ENCODE measurements around the gene NDUFV1.
"Not testable (repeated sequence)": the region's sequence is repeated elsewhere in the genome, so short reads cannot be mapped to it uniquely, and the experiment has no call there.

NDUFV1 gene

DNA sequence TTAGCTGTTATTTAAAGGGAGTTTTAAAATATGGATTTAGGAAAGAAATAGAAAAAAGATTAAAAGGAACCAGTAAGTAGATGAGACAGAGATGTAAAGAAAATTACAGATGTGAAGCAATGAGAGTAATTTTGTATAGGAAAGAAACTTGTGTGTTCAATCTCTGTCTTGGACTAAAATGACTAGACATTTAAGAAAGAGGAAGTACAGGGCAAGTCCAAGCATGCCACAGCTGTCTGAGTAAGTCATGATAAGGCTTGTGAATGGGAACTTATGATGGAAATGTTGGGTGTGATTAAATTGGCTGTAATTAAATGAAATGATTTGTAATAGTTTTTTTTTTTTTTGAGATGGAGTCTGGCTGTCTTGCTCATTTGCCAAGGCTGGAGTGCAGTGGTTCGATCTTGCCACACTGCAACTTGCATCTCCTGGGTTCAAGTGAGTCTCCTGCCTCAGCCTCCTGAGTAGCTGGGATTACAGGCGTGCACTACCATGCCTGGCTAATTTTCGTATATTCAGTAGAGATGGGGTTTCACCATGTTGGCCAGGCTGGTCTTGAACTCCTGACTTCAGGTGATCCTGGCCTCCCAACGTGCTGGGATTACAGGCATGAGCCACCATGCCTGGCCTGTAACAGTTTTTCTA, 49.7 kb downstream of the NDUFV1 start:
- Histone ChIP-seq H3K27me3 (replicated peaks; ENCODE audit: control insufficient read depth, insufficient read depth, low read length) (no peaks in the 10 kb centered on the region), H3K4me3 (replicated peaks; ENCODE audit: low read depth, low read length) (no peak overlapping the region), H3K36me3 (ENCODE audit: control insufficient read depth, insufficient read depth, low read length) (no peaks in the 10 kb centered on the region)
- TF ChIP-seq, protein P1, sequence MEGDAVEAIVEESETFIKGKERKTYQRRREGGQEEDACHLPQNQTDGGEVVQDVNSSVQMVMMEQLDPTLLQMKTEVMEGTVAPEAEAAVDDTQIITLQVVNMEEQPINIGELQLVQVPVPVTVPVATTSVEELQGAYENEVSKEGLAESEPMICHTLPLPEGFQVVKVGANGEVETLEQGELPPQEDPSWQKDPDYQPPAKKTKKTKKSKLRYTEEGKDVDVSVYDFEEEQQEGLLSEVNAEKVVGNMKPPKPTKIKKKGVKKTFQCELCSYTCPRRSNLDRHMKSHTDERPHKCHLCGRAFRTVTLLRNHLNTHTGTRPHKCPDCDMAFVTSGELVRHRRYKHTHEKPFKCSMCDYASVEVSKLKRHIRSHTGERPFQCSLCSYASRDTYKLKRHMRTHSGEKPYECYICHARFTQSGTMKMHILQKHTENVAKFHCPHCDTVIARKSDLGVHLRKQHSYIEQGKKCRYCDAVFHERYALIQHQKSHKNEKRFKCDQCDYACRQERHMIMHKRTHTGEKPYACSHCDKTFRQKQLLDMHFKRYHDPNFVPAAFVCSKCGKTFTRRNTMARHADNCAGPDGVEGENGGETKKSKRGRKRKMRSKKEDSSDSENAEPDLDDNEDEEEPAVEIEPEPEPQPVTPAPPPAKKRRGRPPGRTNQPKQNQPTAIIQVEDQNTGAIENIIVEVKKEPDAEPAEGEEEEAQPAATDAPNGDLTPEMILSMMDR (IDR thresholded peaks at IDR 0.05; ENCODE audit: insufficient read depth, low read length, poor library complexity, severe bottlenecking): no peak
- DNase-seq (ENCODE audit: extremely low read depth, insufficient read length): peak; percentile 68

DNA sequence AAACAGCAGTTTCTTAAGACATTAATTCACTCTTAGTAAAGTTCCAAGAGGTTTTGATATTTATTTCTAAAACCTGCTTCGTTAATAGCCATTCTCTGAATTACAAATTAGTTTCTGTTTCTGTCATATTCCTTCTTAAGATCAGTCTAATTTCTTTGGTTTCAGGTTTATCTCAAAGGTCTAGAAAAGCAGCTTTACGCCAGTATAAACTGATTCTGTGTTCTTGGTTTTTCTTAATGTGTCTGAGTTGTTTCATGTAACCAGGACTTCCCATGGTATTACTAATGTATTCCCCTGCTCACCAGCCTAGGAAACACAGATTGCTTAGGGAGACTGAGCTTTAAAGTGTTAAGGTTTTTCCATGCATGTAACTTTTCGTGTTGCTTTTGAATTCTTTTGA, 50.6 kb downstream of the NDUFV1 start:
- TF ChIP-seq, protein P1 (IDR thresholded peaks at IDR 0.05; ENCODE audit: insufficient read depth, low read length, poor library complexity, severe bottlenecking): no peak
- no peaks in the 10 kb centered on the region for H3K36me3 ChIP-seq (ENCODE audit: control insufficient read depth, insufficient read depth, low read length)
- no peaks in the 10 kb centered on the region for H3K27me3 ChIP-seq (replicated peaks; ENCODE audit: control insufficient read depth, insufficient read depth, low read length)
- H3K4me3 ChIP-seq (replicated peaks; ENCODE audit: low read depth, low read length): no peak overlapping the region; the same call in 1 of the 2 replicates
- peak; percentile 55 for DNase-seq (ENCODE audit: extremely low read depth, insufficient read length)

DNA sequence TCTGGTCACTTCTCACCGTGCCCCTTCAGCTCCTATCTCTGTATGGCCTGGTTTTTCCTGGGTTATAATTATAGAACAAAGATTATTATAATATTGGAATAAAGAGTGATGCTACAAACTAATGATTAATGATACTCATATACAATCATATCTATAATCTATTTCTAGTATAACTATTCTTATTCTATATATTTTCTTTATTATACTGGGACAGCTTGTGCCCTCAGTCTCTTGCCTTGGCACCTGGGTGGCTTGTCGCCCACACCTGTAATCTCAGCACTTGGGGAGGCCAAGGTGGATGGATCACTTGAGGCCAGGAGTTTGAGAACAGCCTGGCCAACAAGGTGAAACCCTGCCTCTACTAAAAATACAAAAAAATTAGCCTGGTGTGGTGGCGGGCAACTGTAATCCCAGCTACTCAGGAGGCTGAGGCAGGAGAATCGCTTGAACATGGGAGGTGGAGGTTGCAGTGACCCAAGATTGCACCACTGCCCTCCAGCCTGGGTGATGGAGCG, 53.0 kb downstream of the NDUFV1 start:
- DNase-seq (ENCODE audit: extremely low read depth, insufficient read length); H3K4me3 ChIP-seq (replicated peaks; ENCODE audit: low read depth, low read length); H3K36me3 ChIP-seq (ENCODE audit: control insufficient read depth, insufficient read depth, low read length); H3K27me3 ChIP-seq (replicated peaks; ENCODE audit: control insufficient read depth, insufficient read depth, low read length): not testable (repeated sequence)

DNA sequence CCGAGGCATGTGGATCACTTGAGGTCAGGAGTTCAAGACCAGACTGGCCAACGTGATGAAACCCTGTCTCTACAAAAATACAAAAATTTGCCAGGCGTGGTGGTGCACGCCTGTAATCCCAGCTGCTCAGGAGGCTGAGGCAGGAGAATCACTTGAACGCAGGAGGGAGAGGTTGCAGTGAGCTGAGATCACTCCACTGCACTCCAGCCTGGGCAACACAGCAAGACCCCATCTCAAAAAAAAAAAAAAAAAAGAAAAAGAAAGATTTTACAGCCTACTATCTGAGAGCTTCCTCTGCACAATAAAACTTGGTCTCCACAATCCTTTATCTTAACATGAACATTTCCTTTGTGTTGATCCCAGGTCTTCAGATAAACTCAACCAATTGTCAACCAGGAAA, 54.0 kb downstream of the NDUFV1 start:
- H3K27me3 ChIP-seq (replicated peaks; ENCODE audit: control insufficient read depth, insufficient read depth, low read length); DNase-seq (ENCODE audit: extremely low read depth, insufficient read length); H3K4me3 ChIP-seq (replicated peaks; ENCODE audit: low read depth, low read length); H3K36me3 ChIP-seq (ENCODE audit: control insufficient read depth, insufficient read depth, low read length): not testable (repeated sequence)
